ENCODE measurements around the gene DGKZ.

DNA sequence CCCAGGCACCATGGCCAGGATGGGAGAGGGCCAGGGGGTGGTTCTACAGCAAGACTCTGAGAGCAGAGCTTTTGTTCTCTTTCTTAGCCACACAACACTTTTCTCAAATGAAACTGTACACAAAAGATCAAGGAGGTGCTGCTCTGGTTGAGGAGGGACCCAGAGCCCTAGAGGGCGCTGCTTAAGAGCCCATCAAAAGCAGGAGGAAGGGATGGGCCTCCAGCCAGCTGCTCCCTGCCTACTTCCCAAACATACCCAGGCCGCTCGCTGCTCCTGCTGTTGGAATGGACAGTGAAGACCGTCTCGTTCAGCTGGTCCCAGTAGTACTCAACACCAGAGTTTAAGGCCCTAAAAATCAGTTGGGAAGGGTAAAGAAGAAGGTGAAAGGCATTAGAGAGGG, 62.8 kb downstream of the DGKZ start:
- TF ChIP-seq SUZ12 (IDR thresholded peaks at IDR 0.05; ENCODE audit: extremely low read depth, insufficient read depth, insufficient read length) (no peak), YY1 (IDR thresholded peaks at IDR 0.05; ENCODE audit: insufficient read depth, insufficient read length) (no peak), ZNF274 (IDR thresholded peaks at IDR 0.05; ENCODE audit: low read depth, low read length) (no peak)

Data from NT2/D1 (cell line).